GM18498 (cell line): ENCODE data around the gene ARHGAP25.

Experiments used
- ATAC-seq: cut with Tn5 transposase; IDR thresholded peaks from one replicate; pipeline ENCODE4 v1.9.1; 2021; ENCODE audit warnings: mild to moderate bottlenecking, moderate library complexity; ENCODE audit not compliant: unreplicated experiment

Gene ARHGAP25

GRCh38 chr2:68828887-68829708 is 94.5 kb downstream of the ARHGAP25 start:
- no peak for ATAC-seq

GRCh38 chr2:68829749-68830148 is 95.1 kb downstream of the ARHGAP25 start:
- no peak for ATAC-seq

GRCh38 chr2:68831686-68832232 is 97.1 kb downstream of the ARHGAP25 start:
- no peak for ATAC-seq

- peak; percentile 69 for ATAC-seq
Observed at GRCh38 chr2:68832233-68832869, 97.7 kb downstream of the ARHGAP25 start.

GRCh38 chr2:68833162-68833561 is 98.6 kb downstream of the ARHGAP25 start:
- ATAC-seq = no peak

GRCh38 chr2:68834737-68835376 is 100.2 kb downstream of the ARHGAP25 start:
- no peak for ATAC-seq

- ATAC-seq = no peak
Observed at GRCh38 chr2:68835621-68836020, 101.0 kb downstream of the ARHGAP25 start.

- peak; percentile 2 for ATAC-seq
Observed at GRCh38 chr2:68837164-68837860, 102.7 kb downstream of the ARHGAP25 start.

- ATAC-seq = peak; percentile 75
Observed at GRCh38 chr2:68837861-68838341, 103.3 kb downstream of the ARHGAP25 start.

GRCh38 chr2:68838641-68839040 is 104.0 kb downstream of the ARHGAP25 start:
- no peak for ATAC-seq

GRCh38 chr2:68839260-68839833 is 104.7 kb downstream of the ARHGAP25 start:
- no peak for ATAC-seq

- ATAC-seq = no peak
Observed at GRCh38 chr2:68845043-68845442, 110.4 kb downstream of the ARHGAP25 start.

GRCh38 chr2:68846091-68846490 is 111.5 kb downstream of the ARHGAP25 start:
- no peak for ATAC-seq

- ATAC-seq = no peak
Observed at GRCh38 chr2:68847751-68848150, 113.1 kb downstream of the ARHGAP25 start.

- ATAC-seq = no peak
Observed at GRCh38 chr2:68849579-68850030, 115.0 kb downstream of the ARHGAP25 start.

- ATAC-seq = no peak
Observed at GRCh38 chr2:68850524-68850923, 115.9 kb downstream of the ARHGAP25 start.

- no peak for ATAC-seq
Observed at GRCh38 chr2:68853035-68853434, 118.4 kb downstream of the ARHGAP25 start.

GRCh38 chr2:68853915-68854314 is 119.3 kb downstream of the ARHGAP25 start:
- ATAC-seq = no peak

- no peak for ATAC-seq
Observed at GRCh38 chr2:68854476-68854875, 119.9 kb downstream of the ARHGAP25 start.

- no peak for ATAC-seq
Observed at GRCh38 chr2:68855550-68855949, 120.9 kb downstream of the ARHGAP25 start.
